Breast epithelium (tissue), 3 donors: ENCODE data around the gene MRO.

Experiments used
- POLR2A ChIP-seq: fragments of 450-650 bp; IDR thresholded peaks from one replicate; pipeline ENCODE4 v1.6.1; 2016; ENCODE audit warnings: antibody characterized with exemption, mild to moderate bottlenecking, moderate library complexity
- POLR2AphosphoS5 ChIP-seq, 3 donors: sonication (generic); formaldehyde crosslinking; IDR thresholded peaks; one replicate each; pipeline ENCODE4 v1.6.1; 2017; ENCODE audit warnings: antibody characterized with exemption in 3 of 3
- TF ChIP-seq, protein P1 (sequence below), 3 donors: fragments of 450-650 bp; IDR thresholded peaks; one replicate each; pipeline ENCODE4 v1.5.1; 2016 to 2017; ENCODE audit warnings: antibody characterized with exemption in 3 of 3, mild to moderate bottlenecking in 3 of 3, moderate library complexity in 3 of 3

DNA sequence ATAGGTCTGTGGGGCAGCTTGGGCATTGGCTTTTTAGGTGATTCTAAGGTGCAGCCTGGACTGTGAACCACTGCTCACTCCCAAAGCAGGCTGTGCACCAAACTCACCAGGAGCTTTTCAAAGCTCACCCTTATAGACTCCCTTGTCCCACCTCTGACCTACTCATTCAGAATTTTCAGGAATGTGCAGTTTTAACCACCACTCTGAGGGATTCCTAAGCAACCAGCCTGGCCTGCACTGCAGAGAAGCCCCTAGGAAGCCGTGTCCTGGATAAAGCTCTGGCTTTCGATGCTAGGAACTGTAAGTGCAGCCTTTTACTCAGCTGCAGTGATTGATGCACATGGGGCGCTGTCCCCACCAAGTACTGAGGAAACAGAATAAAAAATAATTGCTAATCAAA is 33.0 kb downstream of the MRO start:
- TF ChIP-seq POLR2AphosphoS5 (IDR thresholded peaks at IDR 0.05) (no peak), POLR2A (no peak)
- TF ChIP-seq, protein P1, sequence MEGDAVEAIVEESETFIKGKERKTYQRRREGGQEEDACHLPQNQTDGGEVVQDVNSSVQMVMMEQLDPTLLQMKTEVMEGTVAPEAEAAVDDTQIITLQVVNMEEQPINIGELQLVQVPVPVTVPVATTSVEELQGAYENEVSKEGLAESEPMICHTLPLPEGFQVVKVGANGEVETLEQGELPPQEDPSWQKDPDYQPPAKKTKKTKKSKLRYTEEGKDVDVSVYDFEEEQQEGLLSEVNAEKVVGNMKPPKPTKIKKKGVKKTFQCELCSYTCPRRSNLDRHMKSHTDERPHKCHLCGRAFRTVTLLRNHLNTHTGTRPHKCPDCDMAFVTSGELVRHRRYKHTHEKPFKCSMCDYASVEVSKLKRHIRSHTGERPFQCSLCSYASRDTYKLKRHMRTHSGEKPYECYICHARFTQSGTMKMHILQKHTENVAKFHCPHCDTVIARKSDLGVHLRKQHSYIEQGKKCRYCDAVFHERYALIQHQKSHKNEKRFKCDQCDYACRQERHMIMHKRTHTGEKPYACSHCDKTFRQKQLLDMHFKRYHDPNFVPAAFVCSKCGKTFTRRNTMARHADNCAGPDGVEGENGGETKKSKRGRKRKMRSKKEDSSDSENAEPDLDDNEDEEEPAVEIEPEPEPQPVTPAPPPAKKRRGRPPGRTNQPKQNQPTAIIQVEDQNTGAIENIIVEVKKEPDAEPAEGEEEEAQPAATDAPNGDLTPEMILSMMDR (IDR thresholded peaks at IDR 0.05), result no peak
